A549 treated with GW870086 at 1 μM for 4 hours (cell line): ENCODE results near the gene NEK11. TPM values are rescaled to one million over a fixed set of nuclear protein-coding genes. Genes with fewer than 3 reads are reported as not detected.

Experiments used
- total RNA-seq: library from RNA; stranded (reverse); fragments of 200-300 nt; extraction: Qiagen RNA extraction; gene quantifications from 5 replicates; pipeline ENCODE4 v1.2.3, GENCODE V29; 2022; ENCODE audit warnings: low read depth

The NEK11 gene
- 4.0 to 4.9 TPM (median 4.7 TPM) in 5 replicates for total RNA-seq

GRCh38 chr3:131026321-131027151 lies at the start of gene NEK11, which contains the start of gene ASTE1:
Gene NEK11 (plus strand): TSS chr3:131026877. CDS start chr3:131029709, 2,832 bp downstream.
Gene ASTE1 (minus strand): TSS chr3:131026825. CDS start chr3:131025306, 1,519 bp downstream.

GRCh38 chr3:131381445-131382291 lies 355.0 kb downstream of the NEK11 start, which contains the start of gene NUDT16:
Gene NUDT16 (plus strand): TSS chr3:131381774. CDS start chr3:131381805, 31 bp downstream.

Other genes starting within 250 kb of the NEK11 start
- 28.7 to 36.4 TPM (median 32.3 TPM) in 5 replicates for gene ATP2C1, start 132.8 kb upstream of the NEK11 start, total RNA-seq
- 4.6 to 5.6 TPM (median 4.8 TPM) in 5 replicates for gene ASTE1, start 52 bp upstream of the NEK11 start, total RNA-seq